Measurements from ENCODE around the gene MYO1E. TPM values are rescaled to one million over a fixed set of nuclear protein-coding genes. Genes with fewer than 3 reads are reported as not detected.

Gene MYO1E
- total RNA-seq, 2 donors from 2014 or later, result 47.8 to 65.6 TPM

DNA sequence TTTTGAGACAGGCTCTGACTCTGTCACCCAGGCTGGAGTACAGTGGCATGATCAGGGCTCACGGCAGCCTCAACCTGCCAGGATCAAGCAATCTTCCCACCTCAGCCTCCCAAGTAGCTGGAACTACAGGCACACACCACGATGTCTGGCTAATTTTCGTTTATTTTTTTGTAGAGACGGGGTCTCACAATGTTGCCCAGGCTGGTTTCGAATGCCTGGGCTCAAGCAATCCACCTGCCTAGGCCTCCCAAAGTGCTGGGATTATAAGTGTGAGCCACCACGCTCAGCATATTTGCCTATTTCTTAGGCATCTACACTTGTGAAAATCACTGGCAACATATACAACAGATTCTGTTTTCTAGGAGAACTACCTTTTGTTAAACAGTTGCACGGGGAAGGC, 16.9 kb downstream of the MYO1E start:
- H3K4me3 Mint-ChIP-seq, result no peak overlapping the region
- no peaks in the 10 kb centered on the region for H3K27me3 ChIP-seq (ENCODE audit: control insufficient read depth, insufficient read depth, low read length, poor library complexity, severe bottlenecking)
- H3K9me3 ChIP-seq (ENCODE audit: control insufficient read depth, low read length), result no peaks in the 10 kb centered on the region
- no peak overlapping the region for H3K4me3 ChIP-seq (ENCODE audit: low read length)
- no peak for DNase-seq
- 91 to 94% methylated on average over 6 to 7 of the region's 7 CpGs for WGBS, 2 experiments (ENCODE audit: insufficient coverage in 1 of 2, insufficient read length in 1 of 2)
- peaks cover 2% of the 10 kb centered on the region for H3K36me3 Mint-ChIP-seq (ENCODE audit: low read depth)
- no peak overlapping the region for H3K27ac ChIP-seq (ENCODE audit: low read depth, low read length)
- no peaks in the 10 kb centered on the region for H3K9me3 Mint-ChIP-seq
- H3K36me3 ChIP-seq (ENCODE audit: control insufficient read depth, insufficient read depth, low read length), result no peaks in the 10 kb centered on the region
- peak overlapping the region; percentile 56 for H3K27ac Mint-ChIP-seq
- peaks cover 35% of the 10 kb centered on the region for H3K4me1 Mint-ChIP-seq
- no peaks in the 10 kb centered on the region for H3K27me3 Mint-ChIP-seq (ENCODE audit: insufficient read depth)
- TF ChIP-seq, protein P1, sequence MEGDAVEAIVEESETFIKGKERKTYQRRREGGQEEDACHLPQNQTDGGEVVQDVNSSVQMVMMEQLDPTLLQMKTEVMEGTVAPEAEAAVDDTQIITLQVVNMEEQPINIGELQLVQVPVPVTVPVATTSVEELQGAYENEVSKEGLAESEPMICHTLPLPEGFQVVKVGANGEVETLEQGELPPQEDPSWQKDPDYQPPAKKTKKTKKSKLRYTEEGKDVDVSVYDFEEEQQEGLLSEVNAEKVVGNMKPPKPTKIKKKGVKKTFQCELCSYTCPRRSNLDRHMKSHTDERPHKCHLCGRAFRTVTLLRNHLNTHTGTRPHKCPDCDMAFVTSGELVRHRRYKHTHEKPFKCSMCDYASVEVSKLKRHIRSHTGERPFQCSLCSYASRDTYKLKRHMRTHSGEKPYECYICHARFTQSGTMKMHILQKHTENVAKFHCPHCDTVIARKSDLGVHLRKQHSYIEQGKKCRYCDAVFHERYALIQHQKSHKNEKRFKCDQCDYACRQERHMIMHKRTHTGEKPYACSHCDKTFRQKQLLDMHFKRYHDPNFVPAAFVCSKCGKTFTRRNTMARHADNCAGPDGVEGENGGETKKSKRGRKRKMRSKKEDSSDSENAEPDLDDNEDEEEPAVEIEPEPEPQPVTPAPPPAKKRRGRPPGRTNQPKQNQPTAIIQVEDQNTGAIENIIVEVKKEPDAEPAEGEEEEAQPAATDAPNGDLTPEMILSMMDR (conservative IDR thresholded peaks at IDR 0.05), result no peak
- no peak overlapping the region for H3K9ac ChIP-seq (ENCODE audit: extremely low read depth, low read length, poor library complexity, severe bottlenecking)
- H3K4me1 ChIP-seq (ENCODE audit: control insufficient read depth, insufficient read depth, low read length), result peaks cover 4% of the 10 kb centered on the region

GRCh38 chr15:59354417-59355031, 18.1 kb downstream of the MYO1E start:
- no peaks in the 10 kb centered on the region for H3K9me3 ChIP-seq (ENCODE audit: control insufficient read depth, low read length)
- DNase-seq, result peak; percentile 77
- H3K27ac ChIP-seq (ENCODE audit: low read depth, low read length), result no peak overlapping the region
- TF ChIP-seq, protein P1 (conservative IDR thresholded peaks at IDR 0.05), result no peak
- Mint-ChIP-seq H3K27ac (peak overlapping the region; percentile 90), H3K4me3 (peak overlapping the region; percentile 47), H3K27me3 (ENCODE audit: insufficient read depth) (no peaks in the 10 kb centered on the region), H3K36me3 (ENCODE audit: low read depth) (peaks cover 2% of the 10 kb centered on the region), H3K4me1 (peaks cover 44% of the 10 kb centered on the region), H3K9me3 (no peaks in the 10 kb centered on the region)
- no peaks in the 10 kb centered on the region for H3K36me3 ChIP-seq (ENCODE audit: control insufficient read depth, insufficient read depth, low read length)
- H3K27me3 ChIP-seq (ENCODE audit: control insufficient read depth, insufficient read depth, low read length, poor library complexity, severe bottlenecking), result no peaks in the 10 kb centered on the region
- WGBS, 2 experiments (ENCODE audit: insufficient coverage in 1 of 2, insufficient read length in 1 of 2), result 46 to 67% methylated on average over 3 to 7 of the region's 8 CpGs
- H3K9ac ChIP-seq (ENCODE audit: extremely low read depth, low read length, poor library complexity, severe bottlenecking), result no peak overlapping the region
- no peak overlapping the region for H3K4me3 ChIP-seq (ENCODE audit: low read length)
- H3K4me1 ChIP-seq (ENCODE audit: control insufficient read depth, insufficient read depth, low read length), result peaks cover 4% of the 10 kb centered on the region

GRCh38 chr15:59353994-59354416, 18.7 kb downstream of the MYO1E start:
- H3K27ac ChIP-seq (ENCODE audit: low read depth, low read length), result no peak overlapping the region
- no peaks in the 10 kb centered on the region for H3K27me3 Mint-ChIP-seq (ENCODE audit: insufficient read depth)
- TF ChIP-seq, protein P1 (conservative IDR thresholded peaks at IDR 0.05), result no peak

More at GRCh38 chr15:59353994-59354416, 18.7 kb downstream of the MYO1E start:
- Histone ChIP-seq H3K4me1 (ENCODE audit: control insufficient read depth, insufficient read depth, low read length) (peaks cover 4% of the 10 kb centered on the region), H3K9me3 (ENCODE audit: control insufficient read depth, low read length) (no peaks in the 10 kb centered on the region), H3K27me3 (ENCODE audit: control insufficient read depth, insufficient read depth, low read length, poor library complexity, severe bottlenecking) (no peaks in the 10 kb centered on the region), H3K36me3 (ENCODE audit: control insufficient read depth, insufficient read depth, low read length) (no peaks in the 10 kb centered on the region), H3K9ac (ENCODE audit: extremely low read depth, low read length, poor library complexity, severe bottlenecking) (no peak overlapping the region), H3K4me3 (ENCODE audit: low read length) (no peak overlapping the region)
- H3K36me3 Mint-ChIP-seq (ENCODE audit: low read depth), result peaks cover 2% of the 10 kb centered on the region
- 60 to 63% methylated on average over 3 to 6 of the region's 6 CpGs for WGBS, 2 experiments (ENCODE audit: insufficient coverage in 1 of 2, insufficient read length in 1 of 2)
- no peak for DNase-seq
- peaks cover 46% of the 10 kb centered on the region for H3K4me1 Mint-ChIP-seq
- H3K9me3 Mint-ChIP-seq, result no peaks in the 10 kb centered on the region
- peak overlapping the region; percentile 90 for H3K27ac Mint-ChIP-seq
- peak overlapping the region; percentile 47 for H3K4me3 Mint-ChIP-seq
